ENCODE measurements around the gene OPCML.
"Not testable (repeated sequence)": the region's sequence is repeated elsewhere in the genome, so short reads cannot be mapped to it uniquely, and the experiment has no call there.

The OPCML gene

DNA sequence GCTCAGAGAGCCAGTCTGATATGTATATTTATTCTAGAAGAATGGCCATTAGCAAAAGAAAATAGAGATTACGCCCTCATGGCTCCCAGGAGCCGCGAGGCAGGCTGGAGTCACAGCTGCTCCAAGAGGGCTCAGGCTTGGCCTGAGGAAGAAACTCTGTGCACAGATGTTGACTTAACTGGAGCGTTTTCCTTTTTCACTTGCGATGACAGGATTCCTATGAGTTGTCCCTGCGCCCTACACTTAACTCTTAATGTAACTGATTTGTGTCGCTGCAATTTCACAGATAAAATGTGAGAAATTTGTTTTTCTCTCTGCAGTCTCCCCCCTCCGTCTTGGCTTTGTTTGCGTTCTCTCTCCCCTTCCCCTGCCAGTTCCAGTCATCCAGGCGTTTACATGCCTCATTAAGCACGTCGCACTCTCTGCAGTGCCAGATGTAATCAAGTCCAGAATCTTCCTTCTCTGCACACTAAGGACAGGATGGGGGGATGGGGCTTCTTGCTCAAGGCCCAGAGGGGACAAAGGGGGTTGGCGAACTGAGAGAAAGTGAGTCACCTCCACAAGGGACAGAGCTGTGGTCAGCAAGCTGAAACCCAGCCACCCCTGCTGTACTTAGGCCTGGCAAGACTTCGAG is 1101.8 kb downstream of the OPCML start:
- DNase-seq (ENCODE audit: low read depth) = no peak

DNA sequence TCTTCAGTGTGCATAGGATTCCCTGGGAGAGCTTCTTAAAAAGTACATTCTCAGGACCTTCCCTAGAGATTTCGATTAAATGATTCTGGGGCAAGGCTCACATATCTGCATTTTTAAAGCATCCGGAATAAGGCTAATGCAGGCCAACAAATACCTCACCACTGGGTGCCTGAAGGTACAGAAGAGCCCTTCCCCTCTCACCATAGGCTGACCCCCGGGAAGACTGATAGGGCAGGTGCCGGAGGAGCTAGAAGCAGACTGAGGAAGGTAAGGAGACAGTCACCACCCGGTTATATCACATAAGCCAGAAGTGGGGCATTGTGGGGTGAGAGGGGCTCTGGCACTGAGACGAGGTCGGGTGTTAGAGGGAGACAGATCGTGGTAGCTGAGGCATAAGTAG is 1102.6 kb downstream of the OPCML start:
- no peak for DNase-seq (ENCODE audit: low read depth)

DNA sequence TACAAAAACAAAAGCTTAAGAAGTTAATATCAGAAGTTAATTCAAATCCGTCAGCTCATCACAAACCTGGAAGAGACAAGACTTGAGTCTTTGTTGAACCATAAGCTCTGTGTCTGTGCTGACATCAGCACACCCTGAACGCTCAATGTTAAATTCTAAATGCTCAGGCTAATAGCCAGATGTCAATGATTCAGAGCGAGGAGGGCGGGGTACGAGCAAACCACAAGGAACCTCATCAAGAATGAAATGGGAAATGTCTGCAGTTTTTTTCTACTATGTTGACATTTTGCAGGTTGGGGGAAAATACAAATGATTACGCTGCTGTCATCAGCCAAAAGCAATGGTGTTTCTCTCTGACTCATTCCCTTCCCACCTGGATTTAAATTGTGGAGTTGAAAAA is 1104.7 kb downstream of the OPCML start:
- DNase-seq (ENCODE audit: low read depth) = no peak

GRCh38 chr11:132424433-132424832 is 1107.9 kb downstream of the OPCML start:
- DNase-seq (ENCODE audit: low read depth) = no peak

- DNase-seq (ENCODE audit: low read depth) = no peak
Measured at GRCh38 chr11:132423266-132423665, 1109.0 kb downstream of the OPCML start.

DNA sequence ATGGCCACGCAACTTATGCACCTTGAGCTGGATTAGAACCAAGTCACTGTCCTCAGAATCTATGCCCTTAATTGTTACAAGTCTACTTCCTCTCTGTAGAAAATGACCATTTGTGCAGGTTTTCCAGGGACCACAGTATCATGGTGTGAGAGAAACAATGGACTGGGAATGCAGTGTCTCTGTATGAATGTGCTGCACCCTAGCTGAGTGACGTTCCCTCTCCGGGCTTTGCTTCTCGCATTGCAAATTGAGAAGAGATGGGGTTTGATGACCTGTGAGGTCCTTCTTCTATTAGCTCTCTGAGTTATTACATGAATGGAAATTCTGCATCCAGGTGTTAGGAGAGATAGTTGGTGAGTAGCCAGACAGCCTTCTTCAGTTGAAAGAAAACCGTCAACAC is 1109.6 kb downstream of the OPCML start:
- no peak for DNase-seq (ENCODE audit: low read depth)

DNA sequence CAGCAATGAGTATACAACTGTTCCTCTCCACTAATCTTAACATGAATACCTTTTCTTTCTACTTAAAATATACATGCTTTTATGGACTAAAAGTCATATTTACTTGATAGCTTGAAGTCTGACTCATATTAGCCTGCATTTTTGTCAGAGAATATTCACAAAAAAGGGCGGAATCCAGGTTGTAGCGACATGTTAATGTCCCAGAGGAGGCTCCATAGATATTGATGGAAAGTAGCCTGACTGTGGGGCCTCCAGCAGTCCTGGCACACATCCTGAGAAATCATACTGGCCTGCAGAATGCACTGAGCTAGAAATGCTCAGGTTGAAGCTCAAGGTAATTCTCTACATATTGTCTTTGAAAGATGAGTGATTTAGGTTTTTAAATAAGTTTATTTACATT is 1110.7 kb downstream of the OPCML start:
- DNase-seq (ENCODE audit: low read depth) = no peak

DNA sequence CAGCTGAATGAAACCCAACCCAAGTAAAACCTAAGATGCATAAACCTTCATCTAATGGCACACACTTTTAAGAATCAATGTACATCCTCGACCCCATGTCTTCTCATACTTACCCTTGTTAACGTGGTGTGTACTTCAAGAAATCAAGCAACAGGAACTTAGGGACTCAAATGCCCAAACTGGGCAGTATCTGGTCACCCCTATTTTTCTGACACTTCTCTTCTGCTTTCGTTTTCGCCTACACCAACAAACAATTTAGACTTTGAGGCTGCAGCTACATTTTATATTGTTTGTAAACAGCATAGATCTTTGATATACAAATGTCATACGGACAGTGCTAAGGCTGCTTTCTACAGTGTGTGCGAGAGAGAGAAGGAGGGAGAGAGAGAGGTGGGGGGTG is 1117.8 kb downstream of the OPCML start:
- DNase-seq (ENCODE audit: low read depth) = no peak

GRCh38 chr11:132410383-132410782 is 1121.9 kb downstream of the OPCML start:
- DNase-seq (ENCODE audit: low read depth) = no peak

DNA sequence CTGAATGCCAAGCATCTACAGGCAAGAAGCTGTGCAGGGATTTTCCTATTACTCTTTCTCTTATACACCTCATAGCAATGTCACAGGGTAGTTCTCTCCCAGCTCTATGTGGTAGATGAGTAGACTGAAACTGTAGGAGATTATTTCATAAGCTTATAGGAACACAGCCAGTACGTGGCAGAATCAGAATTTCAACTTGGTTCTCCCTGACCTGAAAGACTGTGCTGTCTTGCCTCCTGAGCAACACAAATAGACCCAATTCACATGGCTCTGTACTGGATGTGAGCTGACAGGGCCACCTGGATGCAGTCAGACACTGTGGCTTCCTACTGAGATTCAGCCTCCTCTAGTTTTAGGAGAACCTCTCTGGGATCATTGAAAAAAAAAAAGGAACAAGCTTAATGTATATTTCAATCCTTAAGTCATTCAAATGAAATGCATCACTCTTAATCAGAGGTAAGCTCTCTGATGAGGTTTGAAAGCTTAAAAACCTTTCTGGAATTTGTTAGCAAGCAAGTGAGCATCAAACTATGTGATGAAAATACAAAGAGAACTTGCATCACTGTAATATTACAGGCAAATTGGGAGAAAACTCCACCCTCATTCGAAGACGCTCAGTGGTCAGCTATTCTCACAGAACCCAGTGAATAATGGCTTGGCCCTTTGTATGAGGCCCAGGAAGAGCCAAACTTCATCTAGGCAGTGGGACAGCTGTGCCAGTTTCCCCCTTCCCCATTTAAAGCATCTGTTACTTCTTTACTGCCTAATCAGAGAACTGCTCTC is 1122.5 kb downstream of the OPCML start:
- no peak for DNase-seq (ENCODE audit: low read depth)

DNA sequence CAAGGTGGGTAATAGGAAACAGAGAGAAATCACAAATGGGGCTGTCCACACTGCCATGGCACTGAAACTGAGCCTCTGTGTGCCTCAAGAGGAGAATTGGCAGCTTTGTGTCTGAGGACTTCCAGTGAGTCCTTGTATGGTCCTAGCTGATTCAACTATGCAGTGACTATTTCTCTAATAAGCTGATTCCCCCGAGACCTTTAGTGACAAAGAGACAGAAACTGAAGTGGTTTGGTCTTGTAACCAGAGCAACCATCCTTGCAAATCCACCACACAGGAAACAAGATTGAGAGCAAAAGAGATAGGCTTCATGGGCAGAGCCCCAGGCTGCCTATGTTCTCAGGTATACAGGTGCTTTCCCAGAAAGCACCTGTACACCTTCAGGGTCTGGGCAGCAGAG is 1123.4 kb downstream of the OPCML start:
- DNase-seq (ENCODE audit: low read depth) = no peak

DNA sequence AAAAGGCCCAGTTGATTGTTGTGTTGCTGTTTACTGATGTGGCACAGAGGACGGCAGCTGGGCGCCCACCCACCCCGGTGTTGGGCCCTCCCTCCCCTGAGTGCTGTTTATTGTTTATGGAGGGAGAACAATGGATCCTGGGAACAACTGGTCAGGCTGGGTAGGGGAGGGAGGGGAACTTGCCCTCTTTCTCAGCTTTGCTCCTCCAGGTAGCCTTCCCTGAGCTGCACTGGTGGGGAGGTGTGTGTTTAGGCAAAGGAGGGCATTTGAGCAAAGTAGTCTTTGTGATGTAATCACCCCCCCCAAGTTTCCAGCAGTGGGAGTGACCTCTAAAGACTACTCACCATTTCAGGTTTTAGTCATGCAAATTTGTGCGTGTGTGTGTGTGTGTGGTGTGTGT is 1126.6 kb downstream of the OPCML start:
- DNase-seq (ENCODE audit: low read depth) = no peak

- no peak for DNase-seq (ENCODE audit: low read depth)
Measured at GRCh38 chr11:132402071-132402684, 1130.1 kb downstream of the OPCML start.

DNA sequence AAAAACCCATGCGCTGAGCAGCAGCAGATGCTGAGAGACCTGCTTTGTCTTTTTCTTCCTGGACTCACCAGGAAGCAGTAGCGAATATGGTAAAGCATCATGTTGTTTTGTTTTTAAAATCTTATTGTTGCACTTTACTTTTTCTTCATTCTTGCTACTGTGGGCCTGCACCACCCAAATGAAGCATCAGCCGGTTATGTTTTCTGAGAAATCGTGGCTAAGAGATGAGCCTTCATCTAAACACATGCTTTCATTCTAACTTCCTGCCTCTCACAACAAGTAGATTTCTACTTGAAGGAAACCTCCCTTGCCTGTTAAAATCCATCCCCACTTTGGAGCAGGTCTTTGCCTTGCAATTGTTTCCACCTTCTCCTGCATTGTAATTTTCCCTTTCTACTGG is 1136.0 kb downstream of the OPCML start:
- DNase-seq (ENCODE audit: low read depth) = no peak

DNA sequence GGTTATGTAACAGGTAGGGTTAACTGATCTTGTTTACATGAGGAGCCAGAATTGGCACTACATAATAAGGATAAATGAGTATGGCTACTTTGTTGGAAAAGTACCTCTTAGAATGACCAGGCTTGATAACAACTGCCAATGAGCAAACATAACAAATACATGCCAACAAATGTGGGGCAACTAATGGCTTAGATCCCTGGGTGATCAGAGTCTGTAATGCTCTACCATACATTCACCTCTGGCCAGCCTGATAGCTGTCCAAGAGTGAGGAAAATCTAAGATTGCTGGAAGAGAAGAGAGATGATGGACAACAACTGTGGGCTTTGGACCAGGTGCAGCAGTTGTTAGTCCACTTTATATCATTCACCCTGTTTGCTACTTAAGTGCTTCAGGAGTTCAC is 1136.9 kb downstream of the OPCML start:
- DNase-seq (ENCODE audit: low read depth) = no peak

- no peak for DNase-seq (ENCODE audit: low read depth)
Measured at GRCh38 chr11:132379540-132379939, 1152.8 kb downstream of the OPCML start.

DNA sequence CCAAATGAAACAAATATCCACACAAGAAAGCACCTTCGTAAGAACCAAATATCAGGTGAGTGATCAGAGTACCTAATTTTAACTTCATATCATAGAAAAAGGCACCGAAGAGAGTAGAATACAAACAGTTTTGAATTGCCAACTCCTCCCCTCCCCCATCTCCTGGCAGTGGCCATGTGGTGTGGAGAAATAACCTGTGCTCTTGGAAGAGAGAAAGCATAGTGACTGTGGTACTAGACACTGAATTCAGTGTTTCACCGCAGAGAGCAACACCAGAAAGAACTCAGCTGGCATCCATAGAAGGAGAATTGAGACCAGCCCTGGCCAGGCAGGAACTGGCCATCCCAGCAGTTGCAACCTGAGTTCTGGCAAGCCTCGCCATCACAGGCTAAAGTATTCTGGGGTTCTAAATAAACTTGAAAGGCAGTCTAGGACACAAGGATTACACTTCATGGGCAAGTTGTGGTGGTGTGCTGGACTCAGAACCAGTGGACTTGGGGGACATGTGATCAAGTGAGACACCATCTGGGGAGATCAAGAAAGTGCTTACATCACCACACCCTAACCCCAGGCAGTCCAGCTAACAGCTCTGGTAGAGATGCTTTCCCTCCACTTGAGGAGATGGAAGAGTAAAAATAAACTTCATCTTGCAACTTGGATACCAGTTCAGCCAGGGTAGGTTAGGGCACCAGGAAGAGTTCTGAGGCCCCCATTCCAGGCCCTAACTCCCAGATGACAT is 1158.7 kb downstream of the OPCML start:
- no peak for DNase-seq (ENCODE audit: low read depth)

DNA sequence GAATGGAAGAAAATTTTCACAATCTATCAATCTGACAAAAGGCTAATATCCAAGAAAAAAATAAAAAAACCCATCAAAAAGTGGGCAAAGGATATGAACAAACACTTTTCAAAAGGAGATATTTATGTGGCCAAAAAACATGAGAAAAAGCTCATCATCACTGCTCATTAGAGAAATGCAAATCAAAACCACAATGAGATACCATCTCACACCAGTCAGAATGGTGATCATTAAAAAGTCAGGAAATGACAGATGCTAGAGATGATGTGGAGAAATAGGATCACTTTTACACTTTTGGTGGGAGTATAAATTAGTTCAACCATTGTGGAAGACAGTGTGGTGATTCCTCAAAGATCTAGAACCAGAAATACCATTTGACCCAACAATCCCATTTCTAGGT is 1162.2 kb downstream of the OPCML start:
- not testable (repeated sequence) for DNase-seq (ENCODE audit: low read depth)

- DNase-seq (ENCODE audit: low read depth) = no peak
Measured at GRCh38 chr11:132367293-132367692, 1165.0 kb downstream of the OPCML start.

DNA sequence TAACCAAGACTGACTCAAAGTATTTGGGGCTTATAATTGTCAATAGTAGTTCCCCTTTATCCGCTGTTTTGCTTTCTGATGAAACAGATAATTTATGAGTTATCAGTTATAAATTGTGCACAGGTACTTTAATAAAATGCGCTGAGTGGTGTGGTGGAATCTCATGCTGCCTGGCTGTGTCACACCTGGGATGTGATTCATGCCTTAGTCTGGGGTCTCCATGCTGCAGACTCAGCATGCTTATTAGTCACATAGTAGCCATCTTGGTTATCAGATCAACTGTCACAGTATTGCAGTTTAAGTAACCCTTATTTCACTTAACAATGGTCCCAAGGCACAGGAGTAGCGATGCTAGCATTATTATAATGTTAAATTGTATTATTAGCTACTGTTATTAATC is 1166.7 kb downstream of the OPCML start:
- DNase-seq (ENCODE audit: low read depth) = no peak

All from T follicular helper cell (primary cell).